ENCODE data around the gene DPM2.
A peak's percentile ranks its signal among the peaks of the same experiment; 100 is the strongest.

DPM2 gene

GRCh38 chr9:127980706-127981558 lies 43.3 kb upstream of the DPM2 start, which contains the start of gene EEIG1:
Gene EEIG1 (minus strand): TSS chr9:127980989. CDS start chr9:127980137, 852 bp downstream.
- ChIA-PET CTCF (interaction anchor here (0.8 to 3.9 kb wide), 8 partner anchors 25 to 391 kb away, joined by 3 to 34 read pairs (median 3); no protein-coding TSS in a partner anchor), POLR2A (interaction anchor here (0.9 to 3.2 kb wide), 3 partner anchors 9 to 15 kb away, joined by 3 to 14 read pairs (median 6); no protein-coding TSS in a partner anchor)
- DNase-seq (ENCODE audit: extremely low spot score): peak; percentile 97
- no peak for TF ChIP-seq CTCF (IDR thresholded peaks at IDR 0.05; ENCODE audit: control extremely low read depth, extremely low read depth, low read depth, missing control alignments)

DNA sequence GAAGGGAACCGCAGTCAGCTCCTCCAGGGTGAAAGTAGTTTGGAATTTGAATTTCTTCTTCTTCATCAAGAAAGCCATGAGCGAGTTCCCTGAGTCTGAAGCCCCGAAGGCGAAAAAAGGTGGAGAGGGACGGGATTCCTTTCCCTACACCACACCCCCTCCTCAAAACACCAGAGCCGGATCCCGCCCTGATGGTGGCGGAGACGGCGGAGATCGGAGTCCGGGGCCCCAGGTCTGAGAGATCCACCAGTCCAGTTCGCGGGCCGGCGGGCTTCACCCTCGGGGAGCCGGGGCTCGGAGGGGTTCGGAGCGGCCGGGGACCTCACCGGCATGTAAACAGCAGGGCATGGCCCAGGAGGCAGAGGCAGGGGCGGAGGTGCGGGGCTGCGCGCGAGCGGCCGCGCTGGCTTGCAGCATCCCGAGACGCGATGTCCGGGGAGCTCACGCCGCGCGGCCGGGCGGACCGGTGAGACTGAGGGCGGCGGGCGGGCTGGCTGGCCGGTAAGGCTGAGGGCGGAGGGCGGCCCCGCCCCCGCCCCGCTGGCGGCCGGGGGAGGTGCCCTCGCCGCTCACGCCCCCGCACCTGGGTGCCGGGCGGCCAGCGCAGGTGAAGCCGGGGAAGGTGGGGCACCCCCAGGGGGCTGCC lies 42.5 kb upstream of the DPM2 start:
- CTCF ChIA-PET: interaction anchor here (1.2 to 3.9 kb wide), 6 partner anchors 10 to 55 kb away, joined by 3 to 34 read pairs (median 3); no protein-coding TSS in a partner anchor
- no peak for DNase-seq (ENCODE audit: extremely low spot score)
- POLR2A ChIA-PET: interaction anchor here (1.5 to 3.2 kb wide), 2 partner anchors 8 to 10 kb away, joined by 6 to 14 read pairs; no protein-coding TSS in a partner anchor
- no peak for TF ChIP-seq CTCF (IDR thresholded peaks at IDR 0.05; ENCODE audit: control extremely low read depth, extremely low read depth, low read depth, missing control alignments)

GRCh38 chr9:127979333-127980059 lies 41.8 kb upstream of the DPM2 start:
- no peak for TF ChIP-seq CTCF (IDR thresholded peaks at IDR 0.05; ENCODE audit: control extremely low read depth, extremely low read depth, low read depth, missing control alignments)
- peak; percentile 67 for DNase-seq (ENCODE audit: extremely low spot score)
- ChIA-PET CTCF (interaction anchor here (1.0 to 3.9 kb wide), 8 partner anchors 9 to 56 kb away, joined by 3 to 34 read pairs (median 3); no protein-coding TSS in a partner anchor), POLR2A (interaction anchor here (1.2 to 3.2 kb wide), 2 partner anchors 9 to 47 kb away, joined by 5 to 14 read pairs; no protein-coding TSS in a partner anchor)

GRCh38 chr9:127979015-127979332 lies 41.3 kb upstream of the DPM2 start:
- TF ChIP-seq CTCF (IDR thresholded peaks at IDR 0.05; ENCODE audit: control extremely low read depth, extremely low read depth, low read depth, missing control alignments): no peak
- ChIA-PET CTCF (interaction anchor here (1.0 to 3.9 kb wide), 6 partner anchors 8 to 56 kb away, joined by 3 to 34 read pairs (median 4); no protein-coding TSS in a partner anchor), POLR2A (interaction anchor here (0.7 to 3.2 kb wide), 4 partner anchors 9 to 1642 kb away, joined by 4 to 14 read pairs (median 6); no protein-coding TSS in a partner anchor)
- DNase-seq (ENCODE audit: extremely low spot score): no peak

- CTCF ChIA-PET: interaction anchor here (0.9 to 3.7 kb wide), 8 partner anchors 11 to 243 kb away, joined by 3 to 20 read pairs (median 4); partner anchors contain the start of gene TOR2A
- TF ChIP-seq CTCF (IDR thresholded peaks at IDR 0.05; ENCODE audit: control extremely low read depth, extremely low read depth, low read depth, missing control alignments): no peak
- POLR2A ChIA-PET: interaction anchor here (0.7 to 1.2 kb wide), 4 partner anchors 49 to 1643 kb away, joined by 4 to 6 read pairs (median 4); partner anchors contain the start of gene NAIF1
- DNase-seq (ENCODE audit: extremely low spot score): no peak
Observed at GRCh38 chr9:127977884-127978647, 40.4 kb upstream of the DPM2 start.
